GM18508 (cell line): ENCODE measurements around the gene PRDX4.
"Not testable (repeated sequence)": the region's sequence is repeated elsewhere in the genome, so short reads cannot be mapped to it uniquely, and the experiment has no call there.

Experiments used
- ATAC-seq: cut with Tn5 transposase; IDR thresholded peaks from one replicate; pipeline ENCODE4 v1.9.1; 2021; ENCODE audit warnings: moderate number of reproducible peaks; ENCODE audit not compliant: insufficient read depth, unreplicated experiment

The PRDX4 gene

DNA sequence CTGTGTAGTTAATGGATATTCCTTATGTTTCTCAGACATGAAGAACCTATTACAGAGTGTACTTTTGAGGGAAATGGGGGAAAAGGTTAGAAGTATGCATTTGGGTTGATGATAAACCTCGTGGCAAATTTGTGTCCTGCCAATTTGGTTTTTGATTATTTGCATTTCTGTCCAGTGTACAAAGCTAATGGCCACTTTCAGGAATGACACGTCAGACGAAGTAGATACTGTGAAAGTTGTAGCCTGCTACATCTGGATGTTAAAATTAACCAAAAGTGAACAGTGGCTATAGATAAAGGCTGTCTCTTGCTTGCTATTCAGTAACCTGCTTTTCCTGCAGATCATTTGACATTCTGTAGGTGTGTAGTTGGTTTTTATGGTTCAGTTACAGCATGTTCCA is 1.0 kb downstream of the PRDX4 start:
- peak; percentile 53 for ATAC-seq

DNA sequence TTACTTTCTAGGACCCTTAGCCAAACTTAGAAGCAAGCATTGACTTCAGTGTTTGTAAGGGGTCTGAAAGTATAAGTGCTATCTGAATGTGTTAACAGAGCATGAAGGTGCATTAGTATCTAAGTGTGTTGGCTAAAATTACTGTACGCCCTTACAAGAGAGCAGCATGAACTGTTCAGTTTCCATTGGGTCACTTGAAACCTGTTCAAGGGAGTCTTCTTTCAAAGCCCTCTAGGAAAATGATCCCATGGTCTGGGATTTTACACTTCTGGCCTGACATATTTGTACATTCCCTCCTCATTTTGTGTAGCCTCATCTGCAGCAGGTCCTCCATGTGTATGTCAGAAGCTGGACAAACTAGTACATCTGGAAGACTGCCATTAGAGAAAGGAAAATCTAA is 3.2 kb downstream of the PRDX4 start:
- ATAC-seq = no peak

- no peak for ATAC-seq
These were observed 5.8 kb downstream of the PRDX4 start for GRCh38 chrX:23673108-23673507.

DNA sequence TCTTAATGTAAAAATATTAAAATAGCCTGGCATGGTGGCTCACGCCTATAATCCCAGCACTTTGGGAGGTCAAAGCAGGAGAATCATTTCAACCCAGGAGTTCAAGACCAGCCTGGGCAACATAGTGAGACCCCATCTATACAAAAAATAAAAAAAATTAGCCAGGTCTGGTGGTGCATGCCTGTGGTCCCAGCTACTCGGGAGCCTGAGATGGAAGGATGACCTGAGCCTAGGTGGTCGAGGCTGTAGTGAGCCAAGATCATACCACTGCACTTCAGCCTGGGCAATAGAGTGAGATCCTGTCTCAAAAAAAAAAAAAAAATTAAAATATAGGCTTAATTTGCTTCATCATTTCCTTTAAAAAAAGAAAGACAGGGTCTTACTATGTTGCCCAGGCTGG is 9.2 kb downstream of the PRDX4 start:
- ATAC-seq = not testable (repeated sequence)

- ATAC-seq = no peak
These were observed 24.9 kb downstream of the PRDX4 start for GRCh38 chrX:23692166-23692565.

DNA sequence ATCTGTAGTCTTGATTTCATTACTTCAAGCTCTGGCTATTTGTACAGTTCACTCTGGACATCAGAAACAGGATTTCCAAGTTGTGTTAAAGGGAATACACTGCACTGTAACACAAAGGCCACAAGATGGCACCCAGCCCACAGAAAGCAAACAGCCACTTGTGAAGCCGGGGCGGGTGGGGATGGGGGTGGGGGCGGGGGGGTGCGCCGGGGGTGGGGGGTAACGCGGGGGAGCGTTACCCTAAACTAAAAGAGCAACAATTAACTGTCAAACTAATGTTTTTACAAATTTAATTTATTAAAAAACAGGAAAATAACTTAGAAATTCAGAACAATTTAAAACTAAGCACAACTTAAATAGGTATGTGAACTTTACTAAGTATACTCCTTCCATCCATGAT is 27.3 kb downstream of the PRDX4 start:
- ATAC-seq = no peak

GRCh38 chrX:23699636-23700194 is 32.4 kb downstream of the PRDX4 start:
- ATAC-seq = peak; percentile 46

DNA sequence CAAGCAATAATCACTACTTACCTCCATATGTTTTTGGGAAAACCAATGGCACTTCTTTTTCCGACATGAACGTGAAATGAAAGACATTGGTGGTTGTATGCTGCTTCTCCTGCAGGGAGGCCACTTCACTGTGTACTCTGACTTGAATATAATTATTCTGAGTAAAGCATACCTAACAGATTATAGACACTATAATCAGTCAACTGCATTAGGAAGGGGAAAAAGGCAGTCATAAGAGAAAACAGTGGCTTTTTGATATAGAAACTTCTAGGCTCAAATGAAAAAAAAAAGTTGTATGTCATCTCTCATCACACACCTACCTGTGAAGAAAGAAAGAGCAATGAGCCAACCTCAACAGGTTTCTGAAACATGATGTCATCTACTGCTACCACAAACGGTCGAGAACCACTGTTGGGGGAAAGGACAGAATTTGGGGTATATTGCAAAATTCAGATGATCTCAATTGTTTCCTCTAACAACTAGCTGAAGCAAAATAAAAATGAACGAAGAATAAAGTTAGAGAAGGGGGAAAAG is 37.4 kb downstream of the PRDX4 start:
- ATAC-seq = no peak

- no peak for ATAC-seq
These were observed 37.9 kb downstream of the PRDX4 start for GRCh38 chrX:23705235-23705634.

- no peak for ATAC-seq
These were observed 52.9 kb downstream of the PRDX4 start for GRCh38 chrX:23720117-23720677.

GRCh38 chrX:23726191-23726590 is 58.9 kb downstream of the PRDX4 start:
- no peak for ATAC-seq

- no peak for ATAC-seq
These were observed 59.9 kb downstream of the PRDX4 start for GRCh38 chrX:23727206-23727605.

GRCh38 chrX:23729214-23729613 is 61.9 kb downstream of the PRDX4 start:
- ATAC-seq = no peak

- ATAC-seq = no peak
These were observed 64.7 kb downstream of the PRDX4 start for GRCh38 chrX:23731951-23732350.

- peak; percentile 92 for ATAC-seq
These were observed 65.4 kb downstream of the PRDX4 start for GRCh38 chrX:23732704-23733103.
